ENCODE results near the gene FHIT.

The FHIT gene

DNA sequence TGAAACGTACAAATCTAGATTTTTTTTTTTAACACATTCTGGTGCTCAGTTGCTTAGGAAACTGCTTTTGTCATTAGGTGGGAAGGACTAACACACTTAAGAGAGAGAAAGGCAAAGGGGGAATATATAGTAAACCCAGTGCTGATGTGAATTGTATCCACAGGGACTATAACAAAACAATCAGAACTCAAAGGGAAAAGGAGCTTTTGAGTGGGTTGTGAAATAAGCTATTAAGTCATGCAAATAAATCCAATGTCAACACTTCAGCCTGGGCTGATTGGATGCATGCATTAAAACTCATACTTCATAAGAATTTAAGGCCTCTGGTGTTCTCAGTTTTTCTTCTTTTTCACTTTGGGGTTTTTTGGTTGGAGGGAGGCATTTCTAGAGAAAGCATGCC lies 628.9 kb downstream of the FHIT start:
- DNase-seq (ENCODE audit: low read depth) = no peak

- no peak for DNase-seq (ENCODE audit: low read depth)
These were observed 634.1 kb downstream of the FHIT start for GRCh38 chr3:60617188-60617587.

- no peak for DNase-seq (ENCODE audit: low read depth)
These were observed 637.4 kb downstream of the FHIT start for GRCh38 chr3:60613769-60614303.

- DNase-seq (ENCODE audit: low read depth) = no peak
These were observed 640.7 kb downstream of the FHIT start for GRCh38 chr3:60610441-60611112.

- DNase-seq (ENCODE audit: low read depth) = no peak
These were observed 641.8 kb downstream of the FHIT start for GRCh38 chr3:60609446-60609845.

DNA sequence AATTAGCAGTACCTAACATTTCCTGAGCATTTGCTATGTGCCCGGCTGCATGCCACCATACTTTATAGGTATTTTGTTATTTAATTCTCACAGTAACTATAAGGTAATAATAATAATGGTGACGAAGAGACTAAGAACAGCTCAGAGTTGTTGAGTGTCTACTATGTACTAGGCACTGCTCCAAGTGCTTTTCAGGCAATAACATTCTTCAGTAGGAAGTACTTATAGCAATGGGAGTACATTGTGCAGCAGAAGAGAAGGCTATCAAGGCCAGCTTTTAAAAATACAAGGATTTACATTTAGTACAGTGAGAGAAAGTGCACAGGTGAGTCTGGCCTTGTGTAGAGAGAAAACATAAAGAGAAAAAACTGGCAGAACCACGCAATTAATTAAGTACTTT lies 647.4 kb downstream of the FHIT start:
- DNase-seq (ENCODE audit: low read depth) = no peak

GRCh38 chr3:60600848-60601247 lies 650.4 kb downstream of the FHIT start:
- DNase-seq (ENCODE audit: low read depth) = no peak

DNA sequence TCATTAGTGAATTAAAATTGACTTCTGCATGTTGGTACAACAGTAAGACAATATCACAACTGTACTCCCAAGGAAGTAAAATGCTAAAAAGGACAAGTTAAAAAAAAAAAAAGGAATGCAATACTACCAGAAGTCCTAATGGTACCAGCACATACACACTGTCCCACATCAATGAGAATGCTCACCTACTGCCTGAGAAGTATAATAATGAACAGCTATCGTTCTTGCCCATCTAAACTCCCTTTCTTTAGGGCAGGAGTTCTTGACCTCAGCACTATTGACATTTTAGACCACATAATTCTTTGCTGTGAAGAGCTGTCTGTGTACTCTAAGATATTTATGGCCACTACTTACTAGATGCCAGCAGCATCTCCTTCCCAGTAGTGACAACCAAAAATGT lies 651.7 kb downstream of the FHIT start:
- no peak for DNase-seq (ENCODE audit: low read depth)

DNA sequence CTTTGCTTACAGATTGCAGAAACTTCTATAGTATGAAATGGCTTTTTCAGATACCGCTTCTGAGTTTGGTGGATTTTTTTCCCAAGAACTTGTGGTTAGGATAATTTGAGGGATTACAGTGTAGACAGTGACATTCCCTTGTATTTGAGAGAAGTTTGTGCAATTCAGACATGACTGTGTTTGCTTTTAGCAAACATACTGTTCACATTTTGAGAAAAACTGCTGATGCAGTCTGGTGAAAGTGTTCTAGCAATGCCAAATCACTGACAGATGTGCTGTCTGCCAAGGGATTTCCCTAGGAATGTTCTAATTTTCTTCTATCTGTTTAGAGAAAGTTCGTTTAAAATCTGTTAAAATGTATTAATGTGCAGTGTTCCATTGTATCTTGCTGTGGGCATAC lies 652.6 kb downstream of the FHIT start:
- DNase-seq (ENCODE audit: low read depth) = no peak

- no peak for DNase-seq (ENCODE audit: low read depth)
These were observed 657.2 kb downstream of the FHIT start for GRCh38 chr3:60594025-60594424.

DNA sequence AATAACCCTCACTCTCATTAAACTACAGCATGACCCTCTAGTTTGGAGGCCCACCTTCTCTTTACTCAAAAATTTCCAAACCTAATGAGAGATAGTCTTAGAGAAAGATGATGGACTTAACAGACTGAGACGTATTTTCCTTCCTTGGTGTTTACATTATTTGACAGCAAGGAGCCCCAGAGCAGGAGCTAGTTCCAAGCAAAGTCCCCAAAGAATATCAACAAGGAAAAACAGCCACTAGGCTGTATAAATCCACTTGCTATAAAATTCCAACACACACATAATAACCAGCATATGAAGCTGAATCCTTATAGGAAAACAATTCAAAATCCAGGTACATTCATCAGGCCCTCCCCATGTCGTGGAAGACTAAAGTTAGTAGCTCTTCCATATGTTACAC lies 660.0 kb downstream of the FHIT start:
- no peak for DNase-seq (ENCODE audit: low read depth)

DNA sequence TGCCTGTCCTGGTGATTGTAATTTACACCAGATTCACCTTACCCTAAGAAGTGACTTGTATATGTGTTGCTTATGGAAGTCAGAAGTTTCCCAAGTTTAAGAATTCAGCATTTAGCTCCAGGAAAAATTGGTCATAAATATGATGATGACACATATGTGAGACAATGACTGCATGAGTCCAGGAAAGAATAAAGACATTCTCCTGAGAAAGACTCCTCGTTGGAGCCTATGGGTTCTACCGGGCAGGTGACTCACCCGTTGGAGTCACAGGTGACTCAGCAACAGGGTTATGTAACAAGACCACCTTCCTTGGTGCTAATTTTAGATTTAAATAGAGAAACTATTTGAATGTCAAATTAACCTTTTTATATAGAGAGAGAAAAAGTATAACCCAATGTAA lies 662.4 kb downstream of the FHIT start:
- no peak for DNase-seq (ENCODE audit: low read depth)

GRCh38 chr3:60585918-60586317 lies 665.3 kb downstream of the FHIT start:
- no peak for DNase-seq (ENCODE audit: low read depth)

DNA sequence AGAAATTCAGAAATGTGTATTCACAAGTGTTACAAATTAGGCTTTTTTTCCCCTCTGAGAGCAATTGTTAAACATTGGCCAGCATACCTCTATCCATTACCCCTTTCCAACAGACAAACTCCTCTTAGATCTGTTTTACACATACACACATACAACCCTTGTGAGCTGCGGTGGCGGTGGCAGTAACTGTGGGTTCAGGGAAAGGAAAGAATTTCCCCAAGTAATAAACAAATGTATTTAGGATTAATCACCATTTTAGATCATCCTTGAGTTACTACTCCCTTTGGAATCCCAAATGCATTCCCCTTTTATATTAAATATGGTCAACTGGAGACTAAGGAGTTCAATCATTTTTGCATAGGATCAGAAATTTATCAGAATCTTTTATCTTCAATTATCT lies 667.0 kb downstream of the FHIT start:
- no peak for DNase-seq (ENCODE audit: low read depth)

- no peak for DNase-seq (ENCODE audit: low read depth)
These were observed 669.0 kb downstream of the FHIT start for GRCh38 chr3:60582288-60582687.

- no peak for DNase-seq (ENCODE audit: low read depth)
These were observed 670.4 kb downstream of the FHIT start for GRCh38 chr3:60580809-60581208.

- no peak for DNase-seq (ENCODE audit: low read depth)
These were observed 671.5 kb downstream of the FHIT start for GRCh38 chr3:60579734-60580133.

DNA sequence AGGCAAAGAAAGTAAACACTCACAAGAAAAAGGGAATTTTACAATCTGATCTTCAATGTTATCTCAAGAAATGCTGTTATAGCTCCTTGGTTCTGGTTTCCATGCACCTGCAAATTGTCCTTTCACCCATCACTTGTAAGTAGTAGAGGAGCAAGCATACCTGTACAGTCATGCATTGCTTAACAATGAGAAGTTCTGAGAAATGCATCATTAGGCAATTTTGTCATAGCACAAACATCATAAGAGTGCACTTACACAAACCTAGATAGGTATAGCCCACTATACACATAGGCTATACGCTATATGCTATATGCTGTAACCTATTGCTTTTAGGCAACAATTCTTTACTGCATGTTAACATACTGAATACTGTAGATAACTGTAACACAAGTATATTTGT lies 672.3 kb downstream of the FHIT start:
- no peak for DNase-seq (ENCODE audit: low read depth)

- no peak for DNase-seq (ENCODE audit: low read depth)
These were observed 673.7 kb downstream of the FHIT start for GRCh38 chr3:60577601-60578000.

- DNase-seq (ENCODE audit: low read depth) = no peak
These were observed 675.5 kb downstream of the FHIT start for GRCh38 chr3:60575718-60576272.

DNA sequence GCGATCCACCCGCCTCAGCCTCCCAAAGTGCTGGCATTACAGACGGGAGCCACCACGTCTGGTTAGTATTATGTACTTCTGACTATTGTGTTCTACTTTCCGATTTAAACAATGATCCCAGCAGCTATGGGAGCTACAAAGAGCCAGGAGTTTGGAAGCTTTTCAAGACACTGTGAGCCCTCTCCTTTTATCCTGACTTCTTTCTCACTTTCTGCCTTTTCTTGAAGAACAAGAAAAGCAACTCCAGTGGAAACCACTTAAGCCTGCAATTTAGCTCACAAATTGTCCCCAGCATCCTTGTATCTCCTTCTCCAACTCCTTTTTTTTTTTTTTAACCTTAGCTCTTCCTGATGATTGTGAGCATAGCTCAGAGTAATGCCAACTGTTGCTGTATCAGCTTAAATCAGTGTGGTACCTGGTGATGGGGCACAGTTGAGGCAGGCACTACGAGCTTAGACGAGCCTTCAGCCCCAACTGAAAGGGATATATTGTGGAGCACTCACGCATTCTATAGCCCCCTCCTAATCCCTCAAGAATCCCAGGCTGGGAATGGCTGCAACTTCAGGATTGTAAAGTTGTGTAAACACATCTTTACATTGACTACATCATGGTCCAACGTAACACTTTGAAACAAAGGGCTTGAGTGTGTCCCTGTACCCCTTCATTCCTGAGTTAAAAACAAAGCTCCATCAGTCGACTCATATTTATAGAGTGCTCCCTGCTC lies 677.0 kb downstream of the FHIT start:
- DNase-seq (ENCODE audit: low read depth) = no peak

DNA sequence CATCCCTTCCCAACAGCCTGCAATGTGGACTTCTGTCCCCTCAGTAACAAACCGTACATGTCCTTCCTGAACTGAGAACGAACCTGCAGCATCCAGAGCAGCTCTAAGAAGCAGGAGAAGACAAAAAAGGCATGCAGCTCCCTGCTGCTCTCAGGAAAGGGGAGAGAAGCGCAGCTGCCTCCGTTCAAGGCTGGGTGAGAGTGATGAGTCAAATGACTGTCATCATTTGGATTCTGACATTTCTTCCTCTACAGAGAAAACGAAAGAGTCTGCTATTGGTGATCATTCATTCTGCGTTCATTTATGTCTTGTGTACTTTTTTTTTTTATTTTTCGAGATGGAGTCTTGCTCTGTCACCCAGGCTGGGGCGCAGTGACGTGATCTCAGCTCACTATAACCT lies 677.8 kb downstream of the FHIT start:
- no peak for DNase-seq (ENCODE audit: low read depth)

DNA sequence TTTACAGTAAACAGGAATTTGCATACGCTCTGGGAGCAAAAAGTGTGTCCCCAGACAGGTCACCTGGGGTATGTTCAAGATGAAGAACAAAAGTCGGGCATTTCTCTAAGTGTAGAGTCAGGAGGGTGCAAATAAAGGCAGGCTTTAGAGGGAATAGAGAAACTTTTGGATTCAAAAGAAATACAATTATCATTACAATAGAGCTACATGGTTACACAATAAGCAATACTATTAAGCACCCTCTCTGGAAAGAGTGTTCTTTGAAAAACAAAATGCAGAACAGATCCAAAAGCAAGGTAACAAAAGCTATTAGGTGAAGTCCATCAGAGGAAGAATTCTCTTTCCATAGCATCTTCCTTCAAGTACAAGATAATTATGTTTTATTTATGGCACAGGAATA lies 679.7 kb downstream of the FHIT start:
- DNase-seq (ENCODE audit: low read depth) = no peak

Measured in T-helper 22 cell (primary cell).